ENCODE data around the gene PAGR1. TPM values are rescaled to one million over a fixed set of nuclear protein-coding genes. Genes with fewer than 3 reads are reported as not detected.

The PAGR1 gene
- total RNA-seq, 3 donors from 2014 or later: 26.6 to 40.5 (median 29.8) TPM

GRCh38 chr16:29820730-29821642 lies 5.0 kb downstream of the PAGR1 start:
- Histone ChIP-seq H3K4me3 (peak overlapping the region; percentile 68 to 73 (median 70)), H3K9me3 (no peaks in the 10 kb centered on the region), H3K27ac (peak overlapping the region; percentile 93 to 98), H3K27me3 (no peaks in the 10 kb centered on the region), H3K36me3 (no peaks in the 10 kb centered on the region), H3K4me1 (peaks cover 13 to 38% of the 10 kb centered on the region in 2 donors)
- DNase-seq (ENCODE audit: low spot score in 2 of 2): no peak
- intact Hi-C loops (cut with DNase I; ENCODE audit: low total_unique reads): no loop called here
- TF ChIP-seq, protein P1, sequence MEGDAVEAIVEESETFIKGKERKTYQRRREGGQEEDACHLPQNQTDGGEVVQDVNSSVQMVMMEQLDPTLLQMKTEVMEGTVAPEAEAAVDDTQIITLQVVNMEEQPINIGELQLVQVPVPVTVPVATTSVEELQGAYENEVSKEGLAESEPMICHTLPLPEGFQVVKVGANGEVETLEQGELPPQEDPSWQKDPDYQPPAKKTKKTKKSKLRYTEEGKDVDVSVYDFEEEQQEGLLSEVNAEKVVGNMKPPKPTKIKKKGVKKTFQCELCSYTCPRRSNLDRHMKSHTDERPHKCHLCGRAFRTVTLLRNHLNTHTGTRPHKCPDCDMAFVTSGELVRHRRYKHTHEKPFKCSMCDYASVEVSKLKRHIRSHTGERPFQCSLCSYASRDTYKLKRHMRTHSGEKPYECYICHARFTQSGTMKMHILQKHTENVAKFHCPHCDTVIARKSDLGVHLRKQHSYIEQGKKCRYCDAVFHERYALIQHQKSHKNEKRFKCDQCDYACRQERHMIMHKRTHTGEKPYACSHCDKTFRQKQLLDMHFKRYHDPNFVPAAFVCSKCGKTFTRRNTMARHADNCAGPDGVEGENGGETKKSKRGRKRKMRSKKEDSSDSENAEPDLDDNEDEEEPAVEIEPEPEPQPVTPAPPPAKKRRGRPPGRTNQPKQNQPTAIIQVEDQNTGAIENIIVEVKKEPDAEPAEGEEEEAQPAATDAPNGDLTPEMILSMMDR (IDR thresholded peaks at IDR 0.05): no peak
- TF ChIP-seq POLR2A (IDR thresholded peaks at IDR 0.05) (no peak), POLR2AphosphoS5 (IDR thresholded peaks at IDR 0.05) (peak in 1 of 3 donors; percentile 6)

DNA sequence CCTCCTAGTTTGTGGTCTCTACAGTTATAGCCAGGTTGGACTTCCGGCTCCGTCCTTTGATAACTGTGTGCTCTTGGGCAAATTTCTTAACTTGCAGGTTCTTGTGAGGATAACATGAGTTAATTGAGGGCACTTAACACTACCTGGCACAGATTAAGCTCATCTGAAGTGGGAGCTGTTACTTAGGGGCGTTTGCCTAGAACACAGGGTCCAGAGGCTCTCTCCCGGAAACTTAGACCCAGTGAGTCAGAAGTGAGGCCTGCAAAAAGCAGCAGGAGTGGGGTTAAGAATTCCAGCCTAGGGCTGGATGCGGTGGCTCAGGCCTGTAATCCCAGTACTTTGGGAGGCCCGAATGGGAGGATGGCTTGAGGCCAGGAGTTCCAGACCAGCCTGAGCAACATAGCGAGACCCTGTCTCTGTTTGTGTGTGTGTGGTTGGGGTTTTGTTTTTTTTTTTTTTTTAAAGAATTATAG lies 5.7 kb downstream of the PAGR1 start:
- peaks cover 13 to 41% of the 10 kb centered on the region in 2 donors for H3K4me1 ChIP-seq

GRCh38 chr16:29824589-29825144 lies 8.7 kb downstream of the PAGR1 start:
- TF ChIP-seq POLR2A (IDR thresholded peaks at IDR 0.05) (no peak), POLR2AphosphoS5 (IDR thresholded peaks at IDR 0.05) (no peak)
- TF ChIP-seq, protein P1 (IDR thresholded peaks at IDR 0.05): no peak
- Histone ChIP-seq H3K36me3 (no peaks in the 10 kb centered on the region), H3K4me1 (peaks cover 13 to 37% of the 10 kb centered on the region in 2 donors), H3K9me3 (no peaks in the 10 kb centered on the region), H3K27ac (peak overlapping the region; percentile 86 to 93), H3K27me3 (no peaks in the 10 kb centered on the region), H3K4me3 (peak overlapping the region in 2 of 3 donors; percentile 1 to 27)
- intact Hi-C loops (cut with DNase I; ENCODE audit: low total_unique reads): no loop called here
- DNase-seq (ENCODE audit: low spot score in 2 of 2): no peak

More for the DNA sequence above, 5.7 kb downstream of the PAGR1 start:
- H3K4me3 ChIP-seq: peak overlapping the region; percentile 68 to 73 (median 70)
- no peaks in the 10 kb centered on the region for H3K9me3 ChIP-seq
- TF ChIP-seq, protein P1 (IDR thresholded peaks at IDR 0.05): no peak
- TF ChIP-seq POLR2AphosphoS5 (IDR thresholded peaks at IDR 0.05): peak in 2 of 3 donors; percentile 8 to 17
- no peaks in the 10 kb centered on the region for H3K36me3 ChIP-seq
- peak overlapping the region; percentile 93 to 98 for H3K27ac ChIP-seq
- DNase-seq (ENCODE audit: low spot score in 2 of 2): no peak
- H3K27me3 ChIP-seq: no peaks in the 10 kb centered on the region
- intact Hi-C loops (cut with DNase I; ENCODE audit: low total_unique reads): no loop called here

GRCh38 chr16:29825145-29826044 lies 9.4 kb downstream of the PAGR1 start:
- H3K36me3 ChIP-seq: no peaks in the 10 kb centered on the region
- intact Hi-C loops (cut with DNase I; ENCODE audit: low total_unique reads): no loop called here
- peaks cover 13 to 30% of the 10 kb centered on the region in 2 donors for H3K4me1 ChIP-seq
- TF ChIP-seq POLR2AphosphoS5 (IDR thresholded peaks at IDR 0.05): peak in 1 of 3 donors; percentile 7
- TF ChIP-seq, protein P1 (IDR thresholded peaks at IDR 0.05): no peak
- peak overlapping the region in 2 of 3 donors; percentile 1 to 27 for H3K4me3 ChIP-seq
- H3K27me3 ChIP-seq: no peaks in the 10 kb centered on the region
- H3K9me3 ChIP-seq: no peaks in the 10 kb centered on the region
- no peak for DNase-seq (ENCODE audit: low spot score in 2 of 2)
- peak overlapping the region; percentile 86 to 93 for H3K27ac ChIP-seq

Data from breast epithelium (tissue), 4 donors.